Measurements from ENCODE around the gene ASTN1. TPM values are rescaled to one million over a fixed set of nuclear protein-coding genes. Genes with fewer than 3 reads are reported as not detected.

Gene ASTN1
- total RNA-seq, 2 donors from 2014 or later, result 0.23 to 0.62 TPM

DNA sequence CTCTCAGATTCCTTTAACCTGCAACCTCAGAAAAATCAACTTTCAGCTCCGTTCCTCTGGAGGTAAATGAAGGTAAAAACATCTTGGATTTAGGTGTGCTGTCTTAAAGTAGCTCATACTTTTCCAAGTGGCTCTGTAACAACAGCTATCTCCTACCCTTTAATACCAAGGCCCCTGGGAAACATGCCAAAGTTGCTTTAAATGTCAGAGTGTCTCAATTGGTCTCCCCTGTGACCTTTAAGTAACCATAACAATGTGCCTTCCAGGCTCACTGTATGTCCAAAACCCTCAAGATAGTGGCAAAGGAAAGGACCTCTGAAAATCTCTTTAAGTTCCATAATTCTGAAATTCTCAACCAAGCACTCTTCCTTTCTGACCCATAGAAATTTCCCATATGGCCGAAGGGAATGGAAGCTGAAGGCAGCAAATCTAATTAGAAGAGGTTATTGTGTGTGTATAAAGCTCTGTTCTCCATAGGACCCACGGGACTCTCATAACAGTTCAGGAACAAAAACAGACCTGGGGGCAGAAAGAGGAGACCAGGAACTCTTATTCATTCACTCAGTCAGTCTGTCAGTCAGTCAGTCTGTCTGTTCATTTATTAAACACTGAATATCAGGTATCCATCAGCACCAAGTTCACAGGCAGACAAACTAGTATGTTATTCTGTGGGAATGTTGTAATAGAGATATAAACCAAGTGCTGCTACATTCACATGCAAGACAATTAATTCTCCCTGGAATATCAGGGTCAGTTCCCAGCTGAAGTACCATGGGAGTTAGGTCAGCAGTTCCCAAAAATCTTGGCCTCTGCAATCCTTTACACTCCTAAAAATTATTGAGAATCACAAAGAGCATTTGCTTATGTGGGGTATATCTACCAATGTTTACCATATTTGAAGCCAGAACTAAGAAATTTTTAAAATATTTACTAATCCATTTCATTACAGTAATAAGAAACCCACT is 19.1 kb downstream of the ASTN1 start:
- no peaks in the 10 kb centered on the region for H3K36me3 ChIP-seq
- 67% methylated on average over 3 of the region's 3 CpGs for WGBS

DNA sequence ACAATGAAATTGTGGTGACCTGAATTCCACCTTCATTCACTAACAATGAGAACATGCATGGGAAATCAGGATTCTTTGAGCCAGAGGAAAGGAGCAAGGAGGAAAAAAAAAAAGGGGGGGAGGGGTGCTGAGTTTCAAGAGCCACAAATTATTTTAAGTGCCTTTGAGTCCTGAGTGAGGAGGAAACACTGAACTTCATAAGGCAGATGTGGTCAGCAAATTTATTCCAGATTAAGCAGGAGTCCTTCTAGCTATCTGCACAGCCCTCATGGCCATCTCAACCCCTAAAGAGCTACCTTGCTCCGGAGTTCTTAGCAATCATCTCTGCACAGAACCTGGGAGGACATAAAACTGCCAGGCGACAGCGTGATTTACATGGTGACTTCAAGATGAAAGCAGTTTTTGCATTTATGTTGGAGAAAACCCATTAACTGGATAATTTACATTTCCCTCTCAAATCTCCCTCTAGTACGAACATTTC is 21.7 kb downstream of the ASTN1 start:
- Histone ChIP-seq H3K27ac (no peak overlapping the region), H3K4me1 (replicated peaks) (no peaks in the 10 kb centered on the region), H3K4me3 (no peak overlapping the region), H3K27me3 (replicated peaks; ENCODE audit: insufficient read depth) (peaks cover 3% of the 10 kb centered on the region), H3K9me3 (no peaks in the 10 kb centered on the region), H3K36me3 (no peaks in the 10 kb centered on the region)
- intact Hi-C loops (cut with DNase I), result no loop called here
- no peak for TF ChIP-seq POLR2A (IDR thresholded peaks at IDR 0.05)
- TF ChIP-seq, protein P1, sequence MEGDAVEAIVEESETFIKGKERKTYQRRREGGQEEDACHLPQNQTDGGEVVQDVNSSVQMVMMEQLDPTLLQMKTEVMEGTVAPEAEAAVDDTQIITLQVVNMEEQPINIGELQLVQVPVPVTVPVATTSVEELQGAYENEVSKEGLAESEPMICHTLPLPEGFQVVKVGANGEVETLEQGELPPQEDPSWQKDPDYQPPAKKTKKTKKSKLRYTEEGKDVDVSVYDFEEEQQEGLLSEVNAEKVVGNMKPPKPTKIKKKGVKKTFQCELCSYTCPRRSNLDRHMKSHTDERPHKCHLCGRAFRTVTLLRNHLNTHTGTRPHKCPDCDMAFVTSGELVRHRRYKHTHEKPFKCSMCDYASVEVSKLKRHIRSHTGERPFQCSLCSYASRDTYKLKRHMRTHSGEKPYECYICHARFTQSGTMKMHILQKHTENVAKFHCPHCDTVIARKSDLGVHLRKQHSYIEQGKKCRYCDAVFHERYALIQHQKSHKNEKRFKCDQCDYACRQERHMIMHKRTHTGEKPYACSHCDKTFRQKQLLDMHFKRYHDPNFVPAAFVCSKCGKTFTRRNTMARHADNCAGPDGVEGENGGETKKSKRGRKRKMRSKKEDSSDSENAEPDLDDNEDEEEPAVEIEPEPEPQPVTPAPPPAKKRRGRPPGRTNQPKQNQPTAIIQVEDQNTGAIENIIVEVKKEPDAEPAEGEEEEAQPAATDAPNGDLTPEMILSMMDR (IDR thresholded peaks at IDR 0.05), result no peak
- TF ChIP-seq POLR2AphosphoS5 (IDR thresholded peaks at IDR 0.05), result no peak
- WGBS, result 56% methylated on average over 4 of the region's 4 CpGs
- no peak for DNase-seq (ENCODE audit: low spot score)

More for the DNA sequence above, 19.1 kb downstream of the ASTN1 start:
- no peak for DNase-seq (ENCODE audit: low spot score)
- peaks cover 3% of the 10 kb centered on the region for H3K27me3 ChIP-seq (replicated peaks; ENCODE audit: insufficient read depth)
- TF ChIP-seq POLR2A (IDR thresholded peaks at IDR 0.05), result no peak
- TF ChIP-seq POLR2AphosphoS5 (IDR thresholded peaks at IDR 0.05), result no peak
- TF ChIP-seq, protein P1 (IDR thresholded peaks at IDR 0.05), result no peak
- H3K27ac ChIP-seq, result no peak overlapping the region
- no peaks in the 10 kb centered on the region for H3K9me3 ChIP-seq
- intact Hi-C loops (cut with DNase I), result no loop called here
- no peak overlapping the region for H3K4me3 ChIP-seq
- no peaks in the 10 kb centered on the region for H3K4me1 ChIP-seq (replicated peaks)

DNA sequence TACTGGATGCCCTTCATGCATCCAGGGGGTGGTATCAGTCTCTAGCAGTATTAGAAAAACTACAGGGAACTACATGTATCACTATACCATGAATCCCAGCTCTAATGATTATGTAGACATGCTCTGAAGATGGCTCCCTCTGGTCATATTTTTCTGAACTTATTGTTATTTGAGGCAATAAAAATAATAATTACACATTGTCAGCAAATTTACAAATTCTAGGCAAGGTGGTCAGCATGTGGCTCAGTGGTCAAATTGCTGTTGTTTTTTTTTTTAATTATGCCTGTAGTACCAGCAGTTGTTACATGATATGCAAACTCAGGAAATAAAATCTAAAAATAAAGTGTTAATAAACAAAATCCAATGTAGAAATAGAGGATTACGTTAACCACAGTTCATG is 22.5 kb downstream of the ASTN1 start:
- Histone ChIP-seq H3K36me3 (no peaks in the 10 kb centered on the region), H3K27ac (no peak overlapping the region), H3K27me3 (replicated peaks; ENCODE audit: insufficient read depth) (peaks cover 3% of the 10 kb centered on the region), H3K4me1 (replicated peaks) (no peaks in the 10 kb centered on the region), H3K9me3 (no peaks in the 10 kb centered on the region), H3K4me3 (no peak overlapping the region)
- DNase-seq (ENCODE audit: low spot score), result no peak
- WGBS, result 80% methylated on average over 1 of the region's 1 CpG
- no peak for TF ChIP-seq POLR2A (IDR thresholded peaks at IDR 0.05)
- no peak for TF ChIP-seq POLR2AphosphoS5 (IDR thresholded peaks at IDR 0.05)
- TF ChIP-seq, protein P1 (IDR thresholded peaks at IDR 0.05), result no peak
- intact Hi-C loops (cut with DNase I), result no loop called here

DNA sequence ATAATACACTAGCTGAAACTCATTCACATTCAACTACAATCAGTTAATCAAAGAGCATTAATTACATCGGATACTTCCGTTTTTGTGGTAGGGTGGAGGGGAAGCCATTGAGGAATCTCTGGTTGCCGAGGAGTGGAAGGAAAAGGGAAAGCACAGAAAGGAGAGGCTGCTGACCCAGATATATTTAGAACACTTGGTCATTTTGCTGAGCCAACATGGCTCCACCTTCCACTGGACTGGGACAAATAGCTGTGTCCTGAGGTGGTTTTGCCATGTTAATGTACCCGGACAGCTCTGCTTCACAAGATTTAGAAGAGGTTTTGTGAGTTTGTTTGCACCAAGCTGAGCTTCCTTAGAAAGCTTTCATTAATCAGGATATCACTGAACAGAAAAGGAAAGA is 26.2 kb downstream of the ASTN1 start:
- TF ChIP-seq, protein P1 (IDR thresholded peaks at IDR 0.05), result no peak
- TF ChIP-seq POLR2A (IDR thresholded peaks at IDR 0.05) (no peak), POLR2AphosphoS5 (IDR thresholded peaks at IDR 0.05) (no peak)
- no peaks in the 10 kb centered on the region for H3K9me3 ChIP-seq
- intact Hi-C loops (cut with DNase I), result no loop called here
- H3K4me3 ChIP-seq, result no peak overlapping the region
- DNase-seq (ENCODE audit: low spot score), result no peak
- WGBS, result 83% methylated on average over 4 of the region's 4 CpGs
- no peaks in the 10 kb centered on the region for H3K36me3 ChIP-seq
- no peaks in the 10 kb centered on the region for H3K27me3 ChIP-seq (replicated peaks; ENCODE audit: insufficient read depth)
- H3K27ac ChIP-seq, result no peak overlapping the region
- H3K4me1 ChIP-seq (replicated peaks), result no peaks in the 10 kb centered on the region
